ENCODE measurements around the gene RSBN1L.

Gene RSBN1L

DNA sequence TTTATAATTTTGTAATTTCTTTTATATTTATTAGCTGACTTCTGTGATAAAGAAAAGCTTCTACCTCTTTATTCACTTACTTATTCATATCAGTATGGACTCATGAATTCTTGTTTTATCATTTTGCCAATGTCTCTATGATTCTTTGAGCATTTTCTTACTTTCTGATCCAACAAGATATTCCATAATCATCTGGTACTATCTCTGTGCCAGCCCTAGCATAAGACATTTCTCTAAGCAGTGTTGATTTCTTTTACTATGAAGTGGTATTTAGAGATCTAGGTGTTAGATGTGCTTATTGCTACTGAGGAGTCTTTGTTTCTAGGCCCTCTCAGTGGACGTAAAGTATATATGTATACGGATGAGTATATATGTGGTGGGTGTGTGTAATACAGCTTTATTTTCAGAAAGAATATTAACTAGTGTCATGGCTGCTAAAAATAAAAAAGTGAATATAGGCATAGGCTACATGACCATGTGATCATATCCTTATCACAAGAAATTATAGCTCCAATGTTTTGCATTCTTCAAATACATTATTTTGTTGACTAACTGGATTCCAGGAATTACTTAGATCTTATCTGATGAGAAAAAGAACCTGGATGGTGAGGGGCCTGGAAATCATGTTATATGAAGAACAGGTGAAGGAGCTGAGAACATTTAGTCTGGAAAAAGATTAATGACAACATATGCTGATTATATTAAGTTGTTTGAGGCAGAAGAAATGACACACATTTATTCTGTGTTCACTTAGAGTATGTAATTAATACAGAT, 115.4 kb downstream of the RSBN1L start:
- no peak for DNase-seq

DNA sequence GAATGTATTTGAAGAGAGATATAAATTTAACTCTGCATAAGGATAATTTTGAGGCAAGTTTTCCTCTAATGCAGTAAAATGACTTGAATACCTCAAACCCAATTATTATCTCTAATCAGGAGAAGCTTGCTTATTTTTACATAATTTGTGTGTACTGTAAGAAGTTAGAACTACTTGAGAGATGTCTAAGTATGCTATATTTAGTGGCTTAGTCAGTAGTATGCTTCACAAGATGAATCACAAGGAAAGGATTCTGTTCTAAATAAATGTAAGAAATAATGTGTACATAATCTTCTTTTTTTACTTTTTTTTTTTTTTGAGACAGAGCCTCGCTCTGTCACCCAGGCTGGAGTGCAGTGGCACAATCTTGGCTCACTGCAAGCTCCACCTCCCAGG, 116.0 kb downstream of the RSBN1L start:
- DNase-seq, result no peak

DNA sequence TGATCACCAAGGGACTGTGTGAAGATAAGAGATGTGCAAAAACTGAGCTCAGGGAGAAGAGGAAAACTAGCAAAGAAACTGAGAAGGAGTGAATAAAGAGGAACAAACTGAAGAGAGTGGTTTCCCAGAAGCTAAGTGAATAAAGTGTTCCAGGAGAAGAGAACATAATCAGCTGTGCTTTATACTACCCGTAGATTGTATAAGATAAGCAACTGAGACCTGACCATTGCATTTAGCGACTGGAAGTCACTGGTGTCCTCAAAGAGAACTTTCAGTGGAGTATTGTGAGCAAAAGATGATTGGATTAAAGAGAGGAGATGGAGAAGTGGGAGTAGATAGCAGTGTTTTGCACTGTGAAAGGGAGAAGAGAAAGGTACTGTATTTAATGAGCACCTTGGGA, 116.9 kb downstream of the RSBN1L start:
- no peak for DNase-seq

DNA sequence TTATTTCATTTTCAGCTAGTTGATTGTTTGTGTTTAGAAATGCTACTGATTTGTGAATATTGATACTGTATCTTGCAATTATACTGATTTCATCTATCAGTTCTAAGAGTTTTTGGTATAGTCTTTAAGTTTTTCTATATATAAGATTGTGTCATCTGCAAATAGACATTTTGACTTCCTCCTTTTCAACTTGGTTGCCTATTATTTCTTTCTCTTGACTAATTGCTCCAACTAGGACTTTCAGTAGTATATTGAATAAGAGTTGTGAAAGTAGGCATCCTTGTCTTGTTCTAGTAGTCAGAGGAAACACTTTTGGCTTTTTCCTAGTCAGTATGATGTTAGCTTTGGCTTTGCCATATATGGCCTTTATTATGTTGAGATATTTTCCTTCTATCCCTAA, 122.8 kb downstream of the RSBN1L start:
- DNase-seq, result no peak

DNA sequence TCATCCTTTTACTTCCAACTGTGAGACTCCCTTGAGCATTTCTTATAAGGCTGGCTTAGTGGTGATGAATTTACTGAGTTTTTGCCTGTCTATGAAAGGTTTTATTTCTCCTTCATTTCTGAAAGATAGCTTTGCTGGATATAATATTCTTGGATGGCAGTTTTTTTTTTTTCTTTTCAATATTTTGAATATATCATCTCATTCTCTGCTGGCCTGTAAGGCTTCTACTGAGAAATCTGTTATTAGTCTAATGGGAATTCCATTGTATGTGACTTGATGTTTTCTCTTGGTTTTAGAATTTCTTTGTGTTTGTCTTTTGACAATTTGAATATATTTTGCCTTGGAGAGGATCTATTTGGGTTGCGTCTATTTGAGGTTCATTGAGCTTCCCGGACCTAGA, 124.7 kb downstream of the RSBN1L start:
- DNase-seq, result no peak

DNA sequence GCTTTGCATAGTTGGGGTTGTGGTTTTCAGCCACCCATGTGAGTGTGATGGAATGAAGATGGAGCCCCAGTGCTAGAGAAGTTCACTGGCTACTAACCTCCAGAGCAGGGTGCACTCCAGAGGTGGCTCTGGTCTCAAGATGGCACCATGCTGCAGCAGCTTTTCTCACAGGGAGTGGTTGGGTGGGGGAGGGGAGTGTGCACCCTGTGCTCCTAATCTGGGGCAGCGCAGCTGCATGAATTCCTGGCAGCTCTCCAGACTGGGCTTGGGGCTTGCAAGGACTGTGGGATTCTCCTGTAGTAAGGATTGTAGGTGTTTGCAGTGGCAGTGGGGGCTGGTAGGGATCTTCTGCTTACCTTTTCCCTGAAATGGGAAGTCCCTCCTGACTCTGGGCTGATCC, 126.0 kb downstream of the RSBN1L start:
- DNase-seq, result no peak

DNA sequence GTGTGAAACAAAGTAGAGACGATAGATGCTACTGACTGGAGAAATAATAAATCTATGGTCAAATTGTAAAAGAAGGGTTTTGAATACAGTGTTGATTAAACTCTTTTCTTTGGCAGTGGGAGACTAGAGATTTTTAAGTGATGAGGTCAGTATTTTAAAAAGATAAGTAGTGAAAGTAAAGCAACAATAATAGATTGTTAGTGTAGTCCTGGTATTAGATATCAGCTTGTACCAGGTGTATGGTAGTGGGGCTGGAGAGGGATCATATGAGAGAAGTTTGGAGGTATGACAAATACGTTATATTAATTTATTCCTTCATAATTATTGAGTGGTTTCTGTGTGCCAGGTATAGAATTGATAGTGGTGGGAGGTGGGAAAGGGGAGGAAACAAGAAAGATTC, 127.5 kb downstream of the RSBN1L start:
- DNase-seq, result no peak

DNA sequence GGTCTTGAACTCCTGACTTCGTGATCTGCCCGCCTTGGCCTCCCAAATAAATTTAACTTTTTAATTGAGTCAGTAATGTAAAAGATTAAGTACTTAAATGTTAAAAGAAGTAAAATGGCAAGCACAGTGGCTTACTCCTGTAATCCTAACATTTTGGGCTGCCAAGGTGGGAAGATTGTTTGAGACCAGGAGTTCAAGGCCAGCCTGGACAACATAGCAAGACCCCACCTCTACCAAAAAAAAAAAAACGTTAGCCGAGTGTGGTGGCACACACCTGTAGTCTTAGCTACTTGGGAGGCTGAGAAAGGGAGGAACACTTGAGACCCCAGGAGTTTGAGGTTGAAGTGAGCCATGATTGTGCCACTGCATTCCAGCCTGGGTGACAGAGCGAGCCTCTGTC, 128.4 kb downstream of the RSBN1L start:
- DNase-seq, result no peak

DNA sequence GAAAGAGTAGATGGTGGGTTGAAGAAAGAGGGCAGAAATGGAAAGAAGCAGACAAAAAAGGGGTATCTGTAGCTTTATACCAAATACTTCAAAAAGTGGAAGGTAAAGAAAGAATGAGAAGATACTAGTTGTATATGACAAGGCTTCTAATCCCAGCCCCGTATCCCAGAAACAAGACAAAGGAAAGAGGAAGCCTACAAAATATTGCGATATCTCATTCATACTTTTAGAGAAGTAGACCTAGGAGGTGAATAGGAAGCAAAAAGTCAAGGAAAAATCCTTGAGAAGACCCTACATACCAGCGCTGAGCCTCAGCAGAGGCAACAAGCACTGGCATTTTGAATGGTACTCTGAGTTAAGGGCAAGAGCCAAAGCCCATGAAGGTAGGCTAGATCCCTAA, 128.9 kb downstream of the RSBN1L start:
- DNase-seq, result no peak

DNA sequence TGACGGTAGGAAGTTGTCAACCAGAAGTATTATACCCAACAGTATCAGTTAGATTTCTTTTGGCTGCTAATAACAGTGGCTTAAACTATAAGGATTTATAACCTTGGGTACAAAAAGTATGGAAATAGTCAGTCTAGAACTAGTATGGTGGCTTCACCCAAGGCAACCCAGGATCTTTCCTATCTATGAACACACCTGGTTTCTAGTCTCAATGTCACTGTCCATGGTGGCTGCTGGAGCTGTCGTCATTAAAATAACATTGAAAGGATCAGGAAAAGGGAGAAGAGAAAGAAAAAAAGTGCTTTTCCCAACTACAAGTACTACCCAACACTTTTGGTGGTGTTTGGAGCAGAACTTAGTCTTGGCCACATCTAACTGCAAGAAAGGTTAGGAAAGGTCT, 130.0 kb downstream of the RSBN1L start:
- DNase-seq, result no peak

DNA sequence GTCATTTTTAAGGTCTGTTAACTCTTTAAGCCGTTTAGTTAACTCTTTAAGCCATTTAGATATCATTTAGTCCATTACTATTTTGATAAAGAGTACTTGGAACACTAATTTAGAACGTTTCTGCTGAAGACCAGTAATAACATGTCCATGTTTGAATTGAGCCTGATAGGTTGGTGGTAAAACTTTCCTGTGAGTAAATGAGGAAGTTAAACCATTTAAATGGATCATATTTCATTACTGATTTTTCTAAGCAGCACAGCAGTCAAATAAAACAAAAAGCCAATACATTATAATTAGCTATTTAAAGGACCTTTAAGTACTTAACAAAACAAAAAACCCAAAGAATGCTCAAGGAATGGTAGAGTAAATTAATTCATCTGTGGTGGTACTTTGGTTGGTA, 131.7 kb downstream of the RSBN1L start:
- no peak for DNase-seq

DNA sequence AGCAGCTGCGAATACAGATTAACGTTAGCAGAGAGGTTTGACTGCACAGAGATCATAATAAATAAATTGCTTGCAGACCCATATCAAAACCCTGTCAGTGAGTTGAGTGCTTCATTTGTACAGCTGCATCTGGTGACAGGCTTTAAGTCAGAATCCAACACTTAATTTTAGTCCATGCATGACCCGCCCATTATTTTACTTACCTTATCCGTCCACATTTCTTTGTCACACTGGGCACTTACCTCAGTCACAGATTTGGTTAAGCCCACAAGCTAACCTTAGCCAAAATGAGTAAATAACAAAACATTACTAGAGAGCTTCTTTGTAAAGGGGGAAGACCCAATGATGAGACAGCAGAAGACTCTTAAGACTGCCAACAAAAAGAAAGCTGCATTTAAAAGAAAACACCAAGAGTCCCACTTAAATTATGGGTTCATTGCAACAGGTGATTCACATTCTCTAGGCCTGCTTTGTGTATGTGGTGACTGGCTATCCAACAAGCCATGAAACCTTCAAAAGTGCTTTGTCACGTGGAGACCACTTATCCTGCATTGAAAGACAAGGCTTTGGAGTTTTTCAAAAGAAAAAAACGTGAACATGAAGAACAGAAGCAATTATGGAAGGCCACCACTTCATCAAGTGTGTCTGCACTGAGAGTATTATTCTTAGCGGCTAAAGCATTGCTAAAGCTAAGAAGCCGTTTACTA, 134.5 kb downstream of the RSBN1L start:
- DNase-seq, result no peak

DNA sequence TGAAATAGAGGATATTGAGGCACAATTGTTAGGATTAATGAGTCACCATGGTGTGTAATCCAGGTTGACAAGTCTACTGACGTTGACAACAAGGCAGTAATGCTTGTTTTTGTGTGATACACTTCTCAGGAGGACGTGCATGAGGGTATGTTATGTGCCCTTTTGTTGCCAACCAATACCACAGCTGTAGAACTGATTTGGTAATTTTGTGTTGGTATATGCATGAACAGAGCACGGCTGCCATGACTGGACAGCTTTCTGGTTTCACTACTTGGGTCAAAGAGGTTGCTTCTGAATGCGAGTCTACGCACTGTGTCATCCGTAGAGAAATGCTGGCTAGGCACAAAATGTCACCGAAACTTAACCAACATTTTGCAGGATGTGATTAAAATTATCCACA, 135.2 kb downstream of the RSBN1L start:
- DNase-seq, result no peak

DNA sequence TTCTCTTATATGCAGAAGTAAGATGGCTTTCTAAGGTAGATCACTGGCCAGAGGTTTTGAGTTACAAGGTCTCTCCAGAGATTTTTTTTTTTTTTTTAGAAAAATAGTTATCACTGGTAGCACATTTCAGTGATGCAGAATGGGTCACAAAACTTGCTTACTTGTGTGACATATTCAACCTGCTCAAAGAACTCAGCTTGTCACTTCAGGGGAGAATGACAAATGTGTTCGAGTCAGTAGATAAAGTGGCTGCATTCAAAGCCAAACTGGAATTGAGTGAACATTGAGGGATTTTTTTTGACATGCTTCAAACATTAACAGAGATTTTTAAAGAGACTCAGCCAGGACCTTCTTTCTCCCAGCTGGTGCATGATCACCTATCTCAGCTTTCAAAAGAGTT, 135.7 kb downstream of the RSBN1L start:
- no peak for DNase-seq
